ENCODE results near the gene IL25. TPM values are rescaled to one million over a fixed set of nuclear protein-coding genes. Genes with fewer than 3 reads are reported as not detected.

IL25 gene
- total RNA-seq, 1 experiment from 2014 or later: not detected

GRCh38 chr14:23402296-23403138, 29.9 kb downstream of the IL25 start:
- Histone ChIP-seq H3K27ac (no peak overlapping the region), H2AFZ (no peak overlapping the region), H3K9me3 (ENCODE audit: insufficient read depth, low read depth) (no peaks in the 10 kb centered on the region)

GRCh38 chr14:23403139-23403438, 30.5 kb downstream of the IL25 start:
- Histone ChIP-seq H4K20me1 (ENCODE audit: insufficient read depth) (no peaks in the 10 kb centered on the region), H3K79me2 (ENCODE audit: low read depth) (no peaks in the 10 kb centered on the region), H2AFZ (no peak overlapping the region), H3K4me1 (replicated peaks; ENCODE audit: insufficient read depth) (no peaks in the 10 kb centered on the region), H3K4me2 (no peak overlapping the region), H3K27me3 (ENCODE audit: insufficient read depth, low read depth) (peaks cover 91% of the 10 kb centered on the region), H3K9me3 (ENCODE audit: insufficient read depth, low read depth) (no peaks in the 10 kb centered on the region), H3K36me3 (ENCODE audit: low read depth) (no peaks in the 10 kb centered on the region), H3K4me3 (no peak overlapping the region), H3K9me2 (ENCODE audit: insufficient read depth) (no peaks in the 10 kb centered on the region), H3K27ac (no peak overlapping the region), H3F3A (ENCODE audit: insufficient read depth, low read depth) (no peaks in the 10 kb centered on the region)
- ChIA-PET CTCF (no interaction called here), POLR2A (ENCODE audit: unreplicated experiment) (no interaction called here)
- no TSS peak for BruUV-seq (replicated peaks)
- intact Hi-C loops (cut with micrococcal nuclease; ENCODE audit: unreplicated experiment): no loop called here
- TF ChIP-seq CTCF (conservative IDR thresholded peaks at IDR 0.05) (no peak), EZH2 (IDR thresholded peaks at IDR 0.05; ENCODE audit: low read depth) (no peak)
- DNase-seq: no peak

More at GRCh38 chr14:23402296-23403138, 29.9 kb downstream of the IL25 start:
- Histone ChIP-seq H3K79me2 (ENCODE audit: low read depth) (no peaks in the 10 kb centered on the region), H3K4me3 (no peak overlapping the region), H3K9me2 (ENCODE audit: insufficient read depth) (no peaks in the 10 kb centered on the region), H3F3A (ENCODE audit: insufficient read depth, low read depth) (no peaks in the 10 kb centered on the region), H4K20me1 (ENCODE audit: insufficient read depth) (no peaks in the 10 kb centered on the region), H3K4me2 (peak overlapping the region; percentile 46), H3K4me1 (replicated peaks; ENCODE audit: insufficient read depth) (no peaks in the 10 kb centered on the region), H3K36me3 (ENCODE audit: low read depth) (no peaks in the 10 kb centered on the region), H3K27me3 (ENCODE audit: insufficient read depth, low read depth) (peaks cover 91% of the 10 kb centered on the region)
- POLR2A ChIA-PET (ENCODE audit: unreplicated experiment): interaction anchor here (0.6 kb wide), 1 partner anchor 35 kb away, joined by 3 read pairs; no protein-coding TSS in a partner anchor
- TF ChIP-seq CTCF (conservative IDR thresholded peaks at IDR 0.05) (no peak), EZH2 (IDR thresholded peaks at IDR 0.05; ENCODE audit: low read depth) (no peak)
- CTCF ChIA-PET: no interaction called here
- no peak for DNase-seq
- BruUV-seq (replicated peaks): no TSS peak
- intact Hi-C loops (cut with micrococcal nuclease; ENCODE audit: unreplicated experiment): no loop called here

GRCh38 chr14:23403908-23404307, 31.3 kb downstream of the IL25 start:
- Histone ChIP-seq H3F3A (ENCODE audit: insufficient read depth, low read depth) (no peaks in the 10 kb centered on the region), H3K27ac (no peak overlapping the region), H3K79me2 (ENCODE audit: low read depth) (no peaks in the 10 kb centered on the region), H3K4me3 (no peak overlapping the region), H3K9me3 (ENCODE audit: insufficient read depth, low read depth) (no peaks in the 10 kb centered on the region), H4K20me1 (ENCODE audit: insufficient read depth) (no peaks in the 10 kb centered on the region), H3K4me2 (no peak overlapping the region), H3K4me1 (replicated peaks; ENCODE audit: insufficient read depth) (no peaks in the 10 kb centered on the region), H3K27me3 (ENCODE audit: insufficient read depth, low read depth) (peaks cover 92% of the 10 kb centered on the region), H3K9me2 (ENCODE audit: insufficient read depth) (no peaks in the 10 kb centered on the region), H3K36me3 (ENCODE audit: low read depth) (no peaks in the 10 kb centered on the region), H2AFZ (no peak overlapping the region)
- no peak for DNase-seq
- intact Hi-C loops (cut with micrococcal nuclease; ENCODE audit: unreplicated experiment): no loop called here
- POLR2A ChIA-PET (ENCODE audit: unreplicated experiment): no interaction called here
- TF ChIP-seq CTCF (conservative IDR thresholded peaks at IDR 0.05) (no peak), EZH2 (IDR thresholded peaks at IDR 0.05; ENCODE audit: low read depth) (no peak)
- CTCF ChIA-PET: no interaction called here
- BruUV-seq (replicated peaks): no TSS peak
